NCI-H146 (cell line): ENCODE data around the gene WFIKKN1.

Experiments
- DNase-seq: peaks from one replicate; lab custom pipeline; 2025; lab: John Stamatoyannopoulos, UW

Gene WFIKKN1

DNA sequence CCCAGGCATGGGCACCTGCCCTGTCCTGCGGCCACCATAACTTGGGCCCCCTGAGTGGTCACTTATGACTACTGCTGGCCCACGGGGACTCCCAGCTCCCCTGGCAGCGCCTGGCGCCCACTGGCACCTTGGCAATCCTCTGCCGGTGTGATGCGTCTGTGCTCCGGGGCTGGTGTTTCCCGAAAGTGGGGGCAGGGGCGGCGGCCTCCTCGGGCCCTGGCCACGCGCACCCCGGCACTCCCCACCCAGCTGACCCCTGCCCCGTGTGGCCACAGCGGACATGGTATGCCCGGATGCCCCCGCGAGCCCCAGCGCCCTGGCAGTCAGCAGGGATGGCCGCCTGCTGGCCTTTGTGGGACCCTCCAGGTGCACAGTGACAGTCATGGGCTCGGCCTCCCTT is 26.7 kb downstream of the WFIKKN1 start:
- no peak for DNase-seq

DNA sequence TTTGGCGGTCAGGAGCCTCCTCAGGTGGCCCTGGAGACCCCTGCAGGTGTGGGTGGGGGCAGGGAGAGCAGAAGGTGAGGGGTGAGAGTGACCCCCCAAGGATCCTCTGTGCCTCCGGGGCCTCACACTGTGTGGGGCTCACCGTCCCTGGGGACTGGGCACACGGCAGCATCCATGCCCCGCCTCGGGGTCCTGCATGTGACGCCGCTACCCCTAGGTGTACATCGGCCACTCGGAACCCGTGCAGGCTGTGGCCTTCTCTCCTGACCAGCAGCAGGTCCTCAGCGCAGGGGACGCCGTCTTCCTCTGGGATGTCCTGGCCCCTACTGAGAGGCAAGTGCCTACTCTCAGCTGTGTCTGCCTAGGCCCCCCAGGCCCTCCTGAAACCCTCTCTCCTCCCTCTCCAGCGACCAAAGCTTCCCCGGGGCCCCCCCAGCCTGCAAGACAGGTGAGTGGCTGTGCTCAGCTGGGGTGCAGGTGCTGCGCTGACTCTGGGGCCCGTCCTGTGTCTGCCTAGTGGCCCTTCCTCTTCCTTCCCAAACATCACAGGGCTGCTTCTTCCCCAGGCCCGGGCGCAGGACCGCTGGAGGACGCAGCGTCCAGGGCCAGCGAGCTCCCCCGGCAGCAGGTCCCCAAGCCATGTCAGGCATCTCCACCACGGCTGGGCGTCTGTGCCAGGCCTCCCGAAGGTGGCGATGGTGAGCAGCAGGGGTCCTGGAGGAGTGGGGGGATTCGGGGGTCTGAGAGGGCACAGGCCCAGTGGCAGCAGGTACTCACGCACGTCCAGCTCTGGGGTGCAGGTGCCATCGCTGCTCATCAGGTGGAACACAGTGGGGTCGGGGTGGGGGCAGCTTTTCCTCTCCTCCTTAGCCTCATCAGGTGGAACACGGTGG is 28.1 kb downstream of the WFIKKN1 start:
- no peak for DNase-seq

DNA sequence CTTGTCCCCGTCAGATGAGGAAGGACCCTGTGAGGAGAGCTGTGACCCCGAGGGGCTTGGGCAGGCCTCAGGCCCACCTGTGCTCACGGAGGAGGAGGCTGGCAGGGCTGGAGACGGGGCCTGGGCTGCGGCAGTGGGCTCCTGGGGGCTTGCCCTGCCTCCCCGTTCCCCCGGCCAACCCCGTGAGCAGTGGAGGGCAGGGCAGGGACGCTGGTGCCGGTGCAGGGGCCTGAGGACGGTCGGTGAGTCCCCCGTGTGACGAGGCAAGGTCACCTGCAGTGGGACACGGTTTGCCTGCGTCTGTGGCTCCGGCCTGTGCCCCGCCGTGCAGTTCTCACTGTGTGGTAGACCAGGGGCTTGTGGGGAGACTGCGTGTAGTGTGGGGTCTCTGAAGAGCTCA is 28.8 kb downstream of the WFIKKN1 start:
- DNase-seq, result no peak

DNA sequence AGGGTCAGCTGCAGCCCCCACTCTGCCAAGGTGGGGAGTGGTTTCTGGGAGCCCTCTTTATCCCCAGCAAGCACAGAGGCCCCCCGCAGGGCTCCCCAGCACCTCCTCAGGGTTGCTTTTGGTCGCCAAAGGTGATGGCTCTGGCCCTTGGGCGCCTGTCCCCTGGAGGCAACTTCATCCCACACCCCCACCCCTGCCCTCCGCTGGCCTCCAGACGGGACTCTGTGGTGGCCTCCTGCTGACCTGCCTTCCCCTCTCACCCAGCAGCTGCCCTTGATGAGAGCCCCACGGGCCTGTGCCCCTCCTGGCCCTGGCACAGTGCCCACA is 29.3 kb downstream of the WFIKKN1 start:
- no peak for DNase-seq

DNA sequence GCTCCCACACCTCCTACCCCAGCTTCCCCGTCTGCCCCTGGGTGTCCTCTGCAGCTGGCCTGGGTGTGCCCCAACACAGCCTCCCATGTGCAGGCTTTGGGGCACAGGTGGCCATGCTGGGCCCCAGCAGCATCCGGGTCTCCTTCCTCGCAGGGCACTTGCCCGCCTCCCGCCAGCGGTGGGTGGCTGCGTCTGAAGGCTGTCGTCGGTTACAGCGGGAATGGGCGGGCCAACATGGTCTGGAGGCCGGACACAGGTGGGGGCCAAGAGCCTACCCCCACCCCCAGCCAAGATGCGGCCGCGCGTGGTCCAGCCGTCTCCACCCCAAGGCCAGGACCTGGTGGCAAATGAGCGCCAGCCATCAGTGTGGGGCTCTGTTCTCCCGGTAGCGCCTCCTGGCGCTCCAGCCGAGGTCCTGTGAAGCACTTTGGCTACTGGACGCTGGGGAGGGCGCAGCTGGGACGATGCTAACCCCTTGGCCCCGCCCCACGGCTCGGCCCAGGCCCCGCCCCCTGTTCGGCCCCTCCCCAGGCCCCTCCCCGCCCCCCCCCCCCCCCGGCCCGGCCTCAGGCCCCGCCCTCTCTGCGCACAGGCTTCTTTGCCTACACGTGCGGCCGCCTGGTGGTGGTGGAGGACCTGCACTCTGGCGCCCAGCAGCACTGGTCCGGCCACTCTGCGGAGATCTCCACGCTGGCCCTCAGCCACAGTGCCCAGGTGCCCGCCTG is 29.8 kb downstream of the WFIKKN1 start:
- DNase-seq, result peak; percentile 31

DNA sequence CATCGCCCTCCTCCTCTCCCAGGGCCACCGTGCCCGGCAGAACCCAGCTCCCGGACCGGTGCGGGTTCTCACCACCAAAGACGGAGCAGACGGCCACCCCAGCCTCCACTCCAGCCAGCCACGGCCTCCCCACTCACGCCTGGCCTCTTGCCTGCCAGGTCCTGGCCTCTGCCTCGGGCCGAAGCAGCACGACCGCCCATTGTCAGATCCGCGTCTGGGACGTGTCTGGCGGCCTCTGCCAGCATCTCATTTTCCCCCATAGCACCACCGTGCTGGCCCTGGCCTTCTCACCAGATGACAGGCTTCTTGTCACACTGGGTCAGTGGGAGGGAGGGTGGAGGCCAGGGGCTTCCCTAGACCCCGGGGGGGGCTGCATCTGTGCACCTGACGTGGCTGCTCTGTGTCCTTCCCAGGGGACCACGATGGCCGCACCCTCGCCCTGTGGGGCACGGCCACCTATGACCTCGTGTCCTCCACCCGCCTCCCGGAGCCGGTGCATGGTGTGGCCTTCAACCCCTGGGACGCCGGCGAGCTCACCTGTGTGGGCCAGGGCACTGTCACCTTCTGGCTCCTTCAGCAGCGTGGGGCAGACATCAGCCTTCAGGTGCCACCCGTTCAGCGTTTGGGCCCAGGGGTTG is 30.5 kb downstream of the WFIKKN1 start:
- DNase-seq, result no peak

DNA sequence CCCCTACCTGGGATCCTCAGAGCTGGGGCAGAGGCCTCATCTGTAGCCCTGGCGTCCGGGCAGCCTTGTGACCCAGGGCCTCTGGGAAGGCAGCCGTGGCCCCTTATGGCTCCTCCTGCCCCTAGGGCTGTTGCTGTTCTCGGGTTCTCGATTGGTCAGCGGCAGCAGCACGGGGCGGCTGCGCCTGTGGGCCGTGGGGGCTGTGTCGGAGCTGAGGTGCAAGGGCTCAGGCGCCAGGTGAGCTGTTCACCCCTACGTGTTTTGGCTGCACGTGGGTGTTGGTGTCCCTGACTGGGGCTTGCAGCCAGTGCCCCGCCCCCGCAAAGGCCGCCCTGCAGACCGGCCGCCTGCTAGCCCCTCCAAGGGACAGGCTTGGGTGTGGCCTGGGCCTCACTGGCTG is 31.3 kb downstream of the WFIKKN1 start:
- no peak for DNase-seq

GRCh38 chr16:662597-662996 is 31.8 kb downstream of the WFIKKN1 start:
- DNase-seq, result no peak

DNA sequence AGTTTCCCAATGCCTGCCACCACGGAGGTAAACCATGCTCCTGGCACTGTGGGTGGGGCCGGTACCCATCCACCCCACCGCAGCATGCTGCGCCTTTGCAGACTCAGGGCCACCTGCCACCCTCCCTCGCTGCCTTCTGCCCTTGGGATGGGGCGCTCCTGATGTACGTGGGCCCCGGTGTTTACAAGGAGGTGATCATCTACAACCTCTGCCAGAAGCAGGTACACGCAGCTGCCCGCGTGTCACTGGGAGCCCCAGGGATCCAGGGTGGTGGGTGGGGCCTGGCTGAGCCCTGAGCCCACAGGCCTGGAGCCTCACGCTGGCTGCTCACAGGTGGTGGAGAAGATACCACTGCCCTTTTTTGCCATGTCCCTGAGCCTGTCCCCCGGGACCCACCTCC is 35.8 kb downstream of the WFIKKN1 start:
- no peak for DNase-seq

DNA sequence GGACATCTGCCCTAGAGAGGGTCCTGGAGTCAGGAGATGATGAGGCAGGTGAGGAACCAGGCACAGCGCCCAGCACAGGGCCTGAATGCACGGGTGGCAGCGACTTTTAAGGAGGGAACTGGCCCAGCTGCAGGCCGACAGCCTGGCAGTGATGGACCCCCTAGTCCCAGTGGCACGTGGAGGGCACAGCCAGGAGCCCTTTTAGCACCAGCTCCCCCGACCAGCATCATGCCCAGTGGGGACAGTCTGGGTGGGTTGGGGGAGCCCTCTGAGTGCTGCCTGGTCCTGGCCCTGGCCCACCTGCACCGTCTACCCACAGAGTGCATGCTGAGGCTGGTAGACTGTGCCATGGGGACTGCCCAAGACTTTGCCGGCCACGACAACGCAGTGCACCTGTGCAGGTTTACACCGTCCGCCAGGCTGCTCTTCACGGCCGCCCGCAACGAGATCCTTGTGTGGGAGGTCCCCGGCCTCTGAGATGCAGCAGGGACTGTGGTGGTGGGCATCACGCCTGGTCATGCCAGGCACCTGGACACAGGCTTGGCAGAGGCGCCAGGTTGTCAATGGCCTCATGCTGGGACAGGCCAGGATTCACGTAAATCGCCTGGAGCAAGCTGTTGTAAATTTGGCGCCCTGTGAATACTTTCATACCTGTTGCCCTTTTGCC is 36.5 kb downstream of the WFIKKN1 start:
- no peak for DNase-seq

GRCh38 chr16:667780-668518 is 37.2 kb downstream of the WFIKKN1 start, which contains the start of gene RHOT2:
TSS of gene RHOT2 (plus strand) at chr16:668132. CDS start at chr16:668200, 68 bp downstream.
- DNase-seq, result peak; percentile 95

- DNase-seq, result peak; percentile 50
Observed at GRCh38 chr16:668519-669171, 37.9 kb downstream of the WFIKKN1 start.

GRCh38 chr16:669666-670065 is 38.9 kb downstream of the WFIKKN1 start:
- DNase-seq, result no peak

- no peak for DNase-seq
Observed at GRCh38 chr16:670485-671352, 39.9 kb downstream of the WFIKKN1 start.

DNA sequence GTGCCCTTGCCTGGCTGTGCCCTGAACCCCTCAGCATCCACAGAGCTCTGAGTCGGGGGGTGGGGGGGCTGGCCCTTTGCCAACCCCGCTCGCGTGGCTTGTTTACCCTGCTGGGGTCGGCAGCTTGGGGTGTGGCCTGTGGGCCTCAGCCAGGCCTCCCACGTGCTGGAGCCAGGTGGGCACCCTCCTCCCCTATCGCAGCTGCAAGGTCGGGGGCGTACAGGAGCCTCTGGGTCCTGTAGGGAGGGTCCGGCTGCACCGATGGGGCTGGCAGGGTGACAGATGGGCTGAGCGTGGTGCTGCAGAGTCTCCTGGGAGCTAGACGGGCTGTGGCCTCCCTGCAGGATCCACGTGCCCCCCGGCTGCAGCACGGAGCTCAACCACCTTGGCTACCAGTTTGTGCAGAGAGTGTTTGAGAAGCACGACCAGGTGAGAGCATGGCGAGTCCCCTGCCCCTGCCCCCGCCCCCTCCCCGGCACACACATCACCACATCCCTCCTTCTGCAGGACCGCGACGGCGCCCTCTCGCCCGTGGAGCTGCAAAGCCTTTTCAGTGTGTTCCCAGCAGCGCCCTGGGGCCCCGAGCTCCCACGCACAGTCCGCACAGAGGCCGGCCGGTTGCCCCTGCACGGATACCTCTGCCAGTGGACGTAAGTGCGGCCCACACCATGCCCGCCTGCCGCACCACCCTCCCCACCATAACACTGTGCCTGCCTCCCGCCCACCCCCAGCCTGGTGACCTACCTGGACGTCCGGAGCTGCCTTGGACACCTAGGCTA is 40.8 kb downstream of the WFIKKN1 start:
- DNase-seq, result no peak

DNA sequence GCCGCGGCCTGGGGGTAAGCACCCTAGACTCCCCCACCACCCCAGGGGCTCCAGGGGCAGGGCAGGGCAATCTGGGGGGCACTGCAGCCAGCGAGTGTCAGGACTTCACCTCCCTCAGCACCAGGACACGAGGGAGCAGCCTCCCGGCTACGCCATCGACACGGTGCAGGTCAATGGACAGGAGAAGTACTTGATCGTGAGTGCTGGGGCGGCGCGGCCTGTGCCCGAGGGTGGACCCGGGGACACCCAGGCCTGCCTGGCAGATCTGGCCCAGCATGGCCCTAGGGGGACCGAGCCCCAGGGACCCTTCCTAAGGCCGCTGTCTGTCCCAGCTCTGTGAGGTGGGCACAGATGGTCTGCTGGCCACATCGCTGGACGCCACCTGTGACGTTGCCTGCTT is 41.6 kb downstream of the WFIKKN1 start:
- no peak for DNase-seq

DNA sequence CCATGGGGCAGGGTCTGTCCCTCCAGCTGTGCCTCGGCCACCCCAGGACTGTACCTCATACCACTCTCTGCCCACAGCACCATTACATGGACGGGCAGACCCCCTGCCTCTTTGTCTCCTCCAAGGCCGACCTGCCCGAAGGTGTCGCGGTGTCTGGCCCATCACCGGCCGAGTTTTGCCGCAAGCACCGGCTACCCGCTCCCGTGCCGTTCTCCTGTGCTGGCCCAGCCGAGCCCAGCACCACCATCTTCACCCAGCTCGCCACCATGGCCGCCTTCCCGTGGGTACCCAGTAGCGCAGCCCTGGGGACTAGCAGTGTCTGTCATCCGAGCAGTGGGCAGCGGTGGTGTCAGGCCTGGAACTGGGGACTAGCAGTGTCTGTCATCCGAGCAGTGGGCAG is 42.1 kb downstream of the WFIKKN1 start:
- no peak for DNase-seq

GRCh38 chr16:673399-673991 is 42.7 kb downstream of the WFIKKN1 start:
- DNase-seq, result no peak
